HCT116 (cell line): ENCODE data around the gene GPR3. TPM values are rescaled to one million over a fixed set of nuclear protein-coding genes. Genes with fewer than 3 reads are reported as not detected.

Experiments used
- ATAC-seq: fragments of 200-7000 bp; cut with Tn5 transposase; 2 replicates; pipeline ENCODE4 v1.9.1; 2020; ENCODE audit warnings: mild to moderate bottlenecking, moderate library complexity
- BruUV-seq: library from RNA; stranded (reverse); fragments of 400-500 nt; replicated peaks from 2 replicates; lab custom pipeline; 2021; lab: Mats Ljungman, UMichigan
- CTCF ChIA-PET: fragments of 300-600 bp; sonication (Branson Sonifier 250); formaldehyde crosslinking; loops from one replicate; lab custom pipeline; 2021; ENCODE audit warnings: antibody characterized with exemption; lab: Charles Lee
- POLR2A ChIA-PET: fragments of 300-600, 350-600 bp; sonication (Branson Sonifier 250); formaldehyde crosslinking; loops from one replicate; lab custom pipeline; 2021; ENCODE audit warnings: antibody characterized with exemption; lab: Charles Lee
- RAD21 ChIA-PET, 2 experiments: fragments of 300-600 bp; sonication (Branson Sonifier 250); formaldehyde crosslinking; loops; one replicate each; lab custom pipeline; 2023; ENCODE audit warnings: low total read pairs in 2 of 2; ENCODE audit not compliant: uncharacterized antibody in 2 of 2, unreplicated experiment in 2 of 2, low non-redundant PET in 1 of 2; lab: Charles Lee
- DNase-seq: peaks from one replicate; pipeline ENCODE4 v3.0.0-alpha.2; 2010; ENCODE audit warnings: low read depth, low spot score
- H2AFZ ChIP-seq: fragments of 200-600 bp; shearing (Covaris generic), sonication (generic); 2 replicates; pipeline ENCODE4 v1.6.1; 2017; ENCODE audit warnings: low read depth, mixed run types, mixed read lengths, antibody characterized with exemption, low read length; ENCODE audit not compliant: poor library complexity, severe bottlenecking
- H3K27ac ChIP-seq: 2 replicates; pipeline ENCODE4 v1.5.1; 2012; ENCODE audit warnings: low read depth, low read length
- H3K27me3 ChIP-seq: fragments of 200-600 bp; sonication (generic); 2 replicates; pipeline ENCODE4 v1.6.1; 2016; ENCODE audit warnings: mixed run types, low read length, mixed read lengths; ENCODE audit not compliant: insufficient read depth
- H3K36me3 ChIP-seq, 2 experiments: fragments of 200-500 bp in 1 of 2; fragments of 200-600 bp in 1 of 2; sonication (Bioruptor generic) in 1 of 2; sonication (generic) in 1 of 2; 2 replicates each; pipeline versions ENCODE4 v1.5.1 to v1.6.1; 2014 to 2016; ENCODE audit warnings: low read length in 2 of 2, inconsistent platforms in 1 of 2, mixed read lengths in 1 of 2, mixed run types in 1 of 2; ENCODE audit not compliant: insufficient read depth in 2 of 2, control insufficient read depth in 1 of 2
- H3K4me1 ChIP-seq, 2 experiments: fragments of 200-600 bp in 1 of 2; sonication (generic) in 1 of 2; 2 replicates each; pipeline versions ENCODE4 v1.5.1 to v1.6.1; 2012 to 2017; ENCODE audit warnings: low read length in 2 of 2, inconsistent platforms in 1 of 2, mild to moderate bottlenecking in 1 of 2, mixed read lengths in 1 of 2, mixed run types in 1 of 2, moderate library complexity in 1 of 2; ENCODE audit not compliant: insufficient read depth in 2 of 2, control insufficient read depth in 1 of 2
- H3K4me2 ChIP-seq: fragments of 200-600 bp; sonication (generic); 2 replicates; pipeline ENCODE4 v1.6.1; 2017; ENCODE audit warnings: mixed run types, low read length, mixed read lengths
- H3K4me3 ChIP-seq, 2 experiments: fragments of 200-600 bp in 1 of 2; sonication (generic) in 1 of 2; replicated peaks in 1 of 2; 2 replicates each; pipeline ENCODE4 v1.5.1; 2011 to 2016; ENCODE audit warnings: low read length in 2 of 2, control low read depth in 1 of 2, low read depth in 1 of 2, mild to moderate bottlenecking in 1 of 2, mixed read lengths in 1 of 2, mixed run types in 1 of 2
- H3K79me2 ChIP-seq: fragments of 200-600 bp; sonication (generic); 2 replicates; pipeline ENCODE4 v1.6.1; 2017; ENCODE audit warnings: mild to moderate bottlenecking, mixed run types, low read length, moderate library complexity, mixed read lengths; ENCODE audit not compliant: insufficient read depth
- H3K9ac ChIP-seq: fragments of 200-600 bp; sonication (generic); 2 replicates; pipeline ENCODE4 v1.6.1; 2016; ENCODE audit warnings: low read length, mixed read lengths
- H3K9me2 ChIP-seq: fragments of 200-600 bp; sonication (generic), shearing (Covaris generic); 2 replicates; pipeline ENCODE4 v1.6.1; 2017; ENCODE audit warnings: mixed run types, mild to moderate bottlenecking, moderate library complexity; ENCODE audit not compliant: insufficient read depth
- H3K9me3 ChIP-seq, 2 experiments: fragments of 200-500 bp in 1 of 2; fragments of 200-600 bp in 1 of 2; sonication (Bioruptor generic) in 1 of 2; sonication (generic) in 1 of 2; 2 replicates each; pipeline ENCODE4 v1.6.1; 2014 to 2017; ENCODE audit warnings: low read length in 2 of 2, mixed read lengths in 2 of 2, inconsistent platforms in 1 of 2, low read depth in 1 of 2, mild to moderate bottlenecking in 1 of 2, mixed run types in 1 of 2, moderate library complexity in 1 of 2; ENCODE audit not compliant: control insufficient read depth in 1 of 2, insufficient read depth in 1 of 2
- H4K20me1 ChIP-seq: fragments of 200-600 bp; sonication (generic), shearing (Covaris generic); 2 replicates; pipeline ENCODE4 v1.6.1; 2017; ENCODE audit warnings: mixed run types, mild to moderate bottlenecking, moderate library complexity; ENCODE audit not compliant: insufficient read depth
- ATF3 ChIP-seq: IDR thresholded peaks from 2 replicates; pipeline ENCODE4 v1.6.1; 2012
- CBX3 ChIP-seq: IDR thresholded peaks from 2 replicates; pipeline ENCODE4 v1.6.1; 2012; ENCODE audit warnings: low read depth
- EZH2phosphoT487 ChIP-seq: fragments of 200-600 bp; IDR thresholded peaks from 2 replicates; pipeline ENCODE4 v1.6.1; 2018; ENCODE audit warnings: antibody characterized with exemption, borderline replicate concordance
- MAX ChIP-seq: IDR thresholded peaks from 2 replicates; pipeline ENCODE4 v1.6.1; 2012
- TCF7L2 ChIP-seq: IDR thresholded peaks from 2 replicates; pipeline ENCODE4 v1.7.0; 2011; ENCODE audit warnings: borderline replicate concordance, inconsistent platforms; ENCODE audit not compliant: insufficient read depth, insufficient read length; ENCODE audit errors: extremely low read depth
- YY1 ChIP-seq: IDR thresholded peaks from 2 replicates; pipeline ENCODE4 v1.6.1; 2011; ENCODE audit warnings: low read length, low read depth, moderate library complexity, mild to moderate bottlenecking; ENCODE audit not compliant: insufficient replicate concordance; ENCODE audit errors: extremely low read depth
- ZFX ChIP-seq: fragments of 450-650 bp; IDR thresholded peaks from 2 replicates; pipeline ENCODE4 v1.6.1; 2017
- intact Hi-C: fragments of 100-400 bp; cut with micrococcal nuclease; formaldehyde crosslinking; loops from 2 replicates; pipeline ENCODE4 v1.10.0; 2022
- total RNA-seq: library from RNA; stranded (reverse); gene quantifications from one replicate; pipeline ENCODE4 v1.2.1, GENCODE V29; 2021; ENCODE audit not compliant: unreplicated experiment
- TF ChIP-seq, protein P1 (sequence below): IDR thresholded peaks from 2 replicates; pipeline ENCODE4 v1.6.1; 2011; ENCODE audit warnings: mild to moderate bottlenecking, low read length, moderate library complexity; ENCODE audit not compliant: insufficient replicate concordance; ENCODE audit errors: extremely low read depth

Gene GPR3
- total RNA-seq, 1 experiment from 2014 or later, result 2.8 TPM

- Histone ChIP-seq H2AFZ (no peak overlapping the region), H3K9me2 (no peaks in the 10 kb centered on the region), H4K20me1 (no peaks in the 10 kb centered on the region), H3K27ac (no peak overlapping the region), H3K36me3 (peaks cover 0 to 4% of the 10 kb centered on the region in 2 experiments; a peak in 1 of 4 replicates), H3K9ac (no peak overlapping the region), H3K79me2 (peaks cover 3% of the 10 kb centered on the region; the same call in 1 of the 2 replicates), H3K4me2 (no peak overlapping the region), H3K4me3 (no peak overlapping the region), H3K9me3 (no peaks in the 10 kb centered on the region), H3K27me3 (no peaks in the 10 kb centered on the region), H3K4me1 (peaks cover 12 to 28% of the 10 kb centered on the region in 2 experiments; a peak in 3 of 4 replicates)
- ATAC-seq (no peak), DNase-seq (no peak)
- no TSS peak for BruUV-seq
- ChIA-PET RAD21 (no interaction called here), POLR2A (interaction anchor here (0.7 kb wide), 1 partner anchor 20 kb away, joined by 3 read pairs; the partner anchor contains the start of gene SYTL1), CTCF (interaction anchor here (0.6 to 1.3 kb wide), 3 partner anchors 8 to 59 kb away, joined by 3 read pairs; no protein-coding TSS in a partner anchor)
- no peak for TF ChIP-seq MAX
- intact Hi-C loops, result no loop called here
Observed at GRCh38 chr1:27361553-27361952, 30.9 kb upstream of the GPR3 start.

DNA sequence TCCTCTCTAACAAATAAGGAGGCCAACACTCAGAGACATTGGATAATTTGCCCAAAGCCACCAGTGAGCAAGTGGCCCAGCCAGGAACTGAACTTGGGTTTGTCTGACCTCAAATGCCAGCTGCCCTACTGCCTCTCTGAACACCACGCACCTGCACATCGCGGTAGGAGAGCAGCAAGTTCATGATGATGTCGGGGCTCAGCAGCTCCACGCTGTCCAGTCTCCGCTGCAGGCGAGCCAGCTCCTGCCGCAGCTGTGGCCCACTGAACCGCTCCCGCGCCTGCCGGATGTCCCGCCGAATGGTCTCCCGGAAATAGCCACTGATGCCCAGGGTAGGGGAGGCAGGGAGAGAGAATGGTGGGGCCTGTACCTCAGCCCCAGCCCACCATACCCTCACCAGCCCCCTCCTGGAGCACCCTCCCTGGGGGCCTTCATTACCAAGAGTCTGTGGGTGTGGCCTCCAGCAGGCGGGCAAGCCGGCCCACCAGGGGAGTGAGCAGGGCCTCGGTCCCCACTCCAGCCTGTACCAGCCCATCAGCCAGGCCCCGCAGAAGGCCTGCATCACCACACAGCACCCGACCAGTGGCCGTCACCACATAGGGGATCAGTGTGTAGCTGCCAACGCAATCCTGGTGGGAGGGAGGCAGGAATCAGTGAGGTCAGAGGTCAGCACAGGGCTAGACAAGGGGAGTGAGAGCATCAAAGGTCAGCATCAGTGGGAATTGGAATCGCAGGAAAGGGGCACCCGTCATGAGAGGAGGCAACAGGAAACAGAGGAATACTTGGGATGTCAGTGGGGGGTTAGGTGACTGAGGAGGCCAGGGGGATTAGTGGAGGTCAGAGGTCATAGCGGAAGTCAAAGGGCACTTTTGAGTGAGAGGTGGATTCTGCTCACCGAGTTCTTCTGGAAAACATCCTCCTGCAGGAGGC is 28.4 kb upstream of the GPR3 start:
- H3K27ac ChIP-seq, result peak overlapping the region; percentile 100; the same call in 1 of the 2 replicates
- H3K79me2 ChIP-seq, result peaks cover 3% of the 10 kb centered on the region; the same call in 1 of the 2 replicates
- BruUV-seq, result no TSS peak
- ChIA-PET POLR2A (interaction anchor here (0.7 kb wide), 1 partner anchor 13 kb away, joined by 4 read pairs; no protein-coding TSS in a partner anchor), RAD21 (no interaction called here), CTCF (no interaction called here)
- H4K20me1 ChIP-seq, result no peaks in the 10 kb centered on the region
- TF ChIP-seq, protein P1, sequence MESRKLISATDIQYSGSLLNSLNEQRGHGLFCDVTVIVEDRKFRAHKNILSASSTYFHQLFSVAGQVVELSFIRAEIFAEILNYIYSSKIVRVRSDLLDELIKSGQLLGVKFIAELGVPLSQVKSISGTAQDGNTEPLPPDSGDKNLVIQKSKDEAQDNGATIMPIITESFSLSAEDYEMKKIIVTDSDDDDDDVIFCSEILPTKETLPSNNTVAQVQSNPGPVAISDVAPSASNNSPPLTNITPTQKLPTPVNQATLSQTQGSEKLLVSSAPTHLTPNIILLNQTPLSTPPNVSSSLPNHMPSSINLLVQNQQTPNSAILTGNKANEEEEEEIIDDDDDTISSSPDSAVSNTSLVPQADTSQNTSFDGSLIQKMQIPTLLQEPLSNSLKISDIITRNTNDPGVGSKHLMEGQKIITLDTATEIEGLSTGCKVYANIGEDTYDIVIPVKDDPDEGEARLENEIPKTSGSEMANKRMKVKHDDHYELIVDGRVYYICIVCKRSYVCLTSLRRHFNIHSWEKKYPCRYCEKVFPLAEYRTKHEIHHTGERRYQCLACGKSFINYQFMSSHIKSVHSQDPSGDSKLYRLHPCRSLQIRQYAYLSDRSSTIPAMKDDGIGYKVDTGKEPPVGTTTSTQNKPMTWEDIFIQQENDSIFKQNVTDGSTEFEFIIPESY, result no peak
- TF ChIP-seq ZFX, result no peak
- TF ChIP-seq EZH2phosphoT487, result no peak
- no peak for TF ChIP-seq YY1
- TF ChIP-seq CBX3, result no peak
- TF ChIP-seq TCF7L2, result no peak
- TF ChIP-seq ATF3, result no peak
- intact Hi-C loops, result no loop called here
- no peak for ATAC-seq
- H3K4me3 ChIP-seq, result no peak overlapping the region
- no peak overlapping the region for H3K9ac ChIP-seq
- H3K27me3 ChIP-seq, result no peaks in the 10 kb centered on the region
- H3K9me2 ChIP-seq, result no peaks in the 10 kb centered on the region
- DNase-seq, result no peak
- peaks cover 12 to 32% of the 10 kb centered on the region in 2 experiments for H3K4me1 ChIP-seq
- H3K9me3 ChIP-seq, result no peaks in the 10 kb centered on the region
- no peak overlapping the region for H2AFZ ChIP-seq
- H3K36me3 ChIP-seq, result peaks cover 0 to 4% of the 10 kb centered on the region in 2 experiments; a peak in 1 of 4 replicates
- no peak overlapping the region for H3K4me2 ChIP-seq
